Spleen (tissue), 7 donors: ENCODE data around the gene IKBKE.

ENCODE experiments used
- CTCF ChIP-seq, 11 experiments: fragments of 200-600 bp in 7 of 11; fragments of 450-650 bp in 4 of 11; sonication (generic) in 4 of 11; IDR thresholded peaks in 8 of 11; conservative IDR thresholded peaks in 3 of 11; 1 replicate in 7 of 11; 2 replicates in 4 of 11; pipeline versions ENCODE4 v1.4.0 to v1.8.0; 2016 to 2021; ENCODE audit warnings: antibody characterized with exemption in 11 of 11, inconsistent platforms in 4 of 11, mild to moderate bottlenecking in 1 of 11
- POLR2A ChIP-seq, 3 donors: fragments of 450-650 bp; IDR thresholded peaks; one replicate each; pipeline ENCODE4 v1.5.1; 2017; ENCODE audit warnings: antibody characterized with exemption in 3 of 3, mild to moderate bottlenecking in 1 of 3
- POLR2AphosphoS5 ChIP-seq, 3 donors: sonication (generic); formaldehyde crosslinking; IDR thresholded peaks; one replicate each; pipeline ENCODE4 v1.5.1; 2017; ENCODE audit warnings: antibody characterized with exemption in 3 of 3
- donor health status: DM: no; HTN: no; CAD: no; lungs with moderate emphysema.
- donor health status: DM: no; HTN: no; CAD: no.
- donor health status: DM: no; HTN: no; CAD: no.

GRCh38 chr1:206442101-206442500, 28.2 kb upstream of the IKBKE start:
- TF ChIP-seq POLR2A (IDR thresholded peaks at IDR 0.05) (no peak), CTCF (IDR thresholded peaks at IDR 0.05 in 8 of 11, conservative IDR thresholded peaks at IDR 0.05 in 3 of 11) (no peak), POLR2AphosphoS5 (IDR thresholded peaks at IDR 0.05) (no peak)
